Caki2 (cell line): ENCODE measurements around the gene GALR2. TPM values are rescaled to one million over a fixed set of nuclear protein-coding genes. Genes with fewer than 3 reads are reported as not detected.
"Not testable (repeated sequence)": the region's sequence is repeated elsewhere in the genome, so short reads cannot be mapped to it uniquely, and the experiment has no call there.

ENCODE experiments used
- DNase-seq: peaks from one replicate; pipeline ENCODE4 v3.0.0-alpha.2; 2015; ENCODE audit warnings: low read depth
- in situ Hi-C: cut with HindIII; loops from 2 replicates; pipeline ENCODE4 v1.10.0; 2016; ENCODE audit warnings: low sequenced_read_pairs, low pct_unique_long_range_greater_than_20kb, mixed read lengths
- total RNA-seq: library from RNA; depleted of rRNA; stranded (reverse); fragments of >200 nt; shearing (Covaris generic); gene quantifications from 2 replicates; pipeline ENCODE4 v1.2.3, GENCODE V29; 2014; ENCODE audit warnings: low replicate concordance

Gene GALR2
- total RNA-seq, 1 experiment from 2014 or later: not detected

GRCh38 chr17:76076765-76077583, 2.4 kb downstream of the GALR2 start:
- no peak for DNase-seq
- in situ Hi-C loops: no loop called here

DNA sequence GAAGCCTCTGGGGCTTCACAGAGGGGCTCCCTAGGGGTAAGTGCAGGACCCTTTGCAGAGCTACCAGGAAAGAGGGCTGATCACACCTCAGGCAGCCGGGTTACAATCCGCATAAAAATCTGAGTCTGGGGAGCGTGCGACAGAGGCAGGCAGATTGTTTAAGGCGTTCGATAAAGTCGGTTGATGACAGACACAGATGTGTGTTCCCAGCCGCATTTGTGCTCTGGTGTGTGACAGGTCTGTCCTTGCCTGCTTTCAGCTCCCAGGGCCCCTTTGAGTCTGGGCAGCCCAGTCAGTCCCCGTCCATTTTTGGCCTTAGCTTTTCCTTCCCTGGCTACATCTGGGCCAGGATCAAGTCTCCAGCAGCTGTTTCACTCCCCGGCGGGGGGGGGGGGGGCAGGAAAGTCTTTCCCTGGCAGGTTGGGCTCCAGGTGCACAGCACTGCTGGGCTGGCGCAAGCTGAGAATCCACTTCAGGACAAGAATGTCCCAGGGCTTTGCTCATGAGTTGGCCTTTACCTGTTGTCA, 3.1 kb downstream of the GALR2 start:
- no peak for DNase-seq
- in situ Hi-C loops: no loop called here

DNA sequence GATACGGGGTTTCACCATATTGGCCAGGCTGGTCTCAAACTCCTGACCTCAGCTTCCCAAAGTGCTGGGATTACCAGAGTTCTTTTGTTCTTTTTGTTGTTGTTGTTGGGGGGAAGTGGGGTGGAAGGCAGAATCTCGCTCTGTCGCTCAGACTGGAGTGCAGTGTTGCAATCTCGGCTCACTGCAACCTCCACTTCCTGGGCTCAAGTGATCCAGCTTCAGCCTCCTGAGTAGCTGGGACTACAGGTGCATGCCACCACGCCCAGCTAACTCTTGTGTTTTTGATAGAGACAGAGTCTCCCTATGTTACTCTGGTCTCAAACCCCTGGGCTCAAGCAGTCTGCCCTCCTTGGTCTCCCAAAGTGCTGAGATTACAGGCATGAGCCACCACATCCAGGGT, 3.8 kb downstream of the GALR2 start:
- in situ Hi-C loops: not testable (repeated sequence)

GRCh38 chr17:76078860-76079534, 4.4 kb downstream of the GALR2 start, which contains the start of gene ZACN:
ZACN (plus strand) TSS chr17:76079182; CDS start chr17:76079265, 83 bp downstream.
- in situ Hi-C loops: no loop called here

More for the DNA sequence above, 3.8 kb downstream of the GALR2 start:
- not testable (repeated sequence) for DNase-seq

GRCh38 chr17:76079535-76079955, 5.0 kb downstream of the GALR2 start:
- in situ Hi-C loops: no loop called here
- no peak for DNase-seq

More at GRCh38 chr17:76078860-76079534, 4.4 kb downstream of the GALR2 start, which contains the start of gene ZACN:
- no peak for DNase-seq

DNA sequence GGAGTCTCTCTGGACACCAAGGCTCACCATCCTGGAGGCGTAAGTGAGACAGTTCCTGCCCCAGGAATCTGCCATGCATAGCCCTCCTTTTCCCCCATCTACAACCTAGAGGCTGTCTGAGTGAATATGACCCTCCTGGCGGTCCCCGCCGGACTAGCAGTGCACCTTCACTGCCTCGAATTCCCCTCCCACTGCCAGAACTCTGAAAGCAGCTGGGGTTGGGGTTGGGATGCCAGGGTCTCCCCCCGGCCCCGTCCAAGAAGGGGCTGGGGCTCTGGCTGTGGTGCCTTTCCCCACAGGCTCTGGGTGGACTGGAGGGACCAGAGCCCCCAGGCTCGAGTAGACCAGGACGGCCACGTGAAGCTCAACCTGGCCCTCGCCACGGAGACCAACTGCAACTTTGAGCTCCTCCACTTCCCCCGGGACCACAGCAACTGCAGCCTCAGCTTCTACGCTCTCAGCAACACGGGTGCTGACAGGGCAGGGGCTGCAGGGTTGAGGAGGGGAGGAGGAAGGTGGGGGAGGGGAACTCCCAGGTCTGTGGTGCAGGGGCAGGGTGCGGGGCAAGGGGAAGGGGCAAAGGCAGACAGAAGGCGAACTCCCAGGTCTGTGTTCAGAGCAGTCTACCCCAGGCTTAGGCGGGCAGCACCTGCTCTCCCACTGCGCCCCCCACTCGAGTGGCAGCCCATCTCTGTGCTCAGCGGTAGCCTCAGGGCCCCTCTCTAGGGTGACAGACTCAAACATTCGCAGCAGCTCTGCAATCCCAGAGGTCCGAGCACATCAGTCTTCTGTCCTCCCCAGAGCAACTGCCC, 5.6 kb downstream of the GALR2 start:
- no peak for DNase-seq
- in situ Hi-C loops: no loop called here

- no peak for DNase-seq
- in situ Hi-C loops: no loop called here
Measured at GRCh38 chr17:76080768-76081287, 6.2 kb downstream of the GALR2 start.

DNA sequence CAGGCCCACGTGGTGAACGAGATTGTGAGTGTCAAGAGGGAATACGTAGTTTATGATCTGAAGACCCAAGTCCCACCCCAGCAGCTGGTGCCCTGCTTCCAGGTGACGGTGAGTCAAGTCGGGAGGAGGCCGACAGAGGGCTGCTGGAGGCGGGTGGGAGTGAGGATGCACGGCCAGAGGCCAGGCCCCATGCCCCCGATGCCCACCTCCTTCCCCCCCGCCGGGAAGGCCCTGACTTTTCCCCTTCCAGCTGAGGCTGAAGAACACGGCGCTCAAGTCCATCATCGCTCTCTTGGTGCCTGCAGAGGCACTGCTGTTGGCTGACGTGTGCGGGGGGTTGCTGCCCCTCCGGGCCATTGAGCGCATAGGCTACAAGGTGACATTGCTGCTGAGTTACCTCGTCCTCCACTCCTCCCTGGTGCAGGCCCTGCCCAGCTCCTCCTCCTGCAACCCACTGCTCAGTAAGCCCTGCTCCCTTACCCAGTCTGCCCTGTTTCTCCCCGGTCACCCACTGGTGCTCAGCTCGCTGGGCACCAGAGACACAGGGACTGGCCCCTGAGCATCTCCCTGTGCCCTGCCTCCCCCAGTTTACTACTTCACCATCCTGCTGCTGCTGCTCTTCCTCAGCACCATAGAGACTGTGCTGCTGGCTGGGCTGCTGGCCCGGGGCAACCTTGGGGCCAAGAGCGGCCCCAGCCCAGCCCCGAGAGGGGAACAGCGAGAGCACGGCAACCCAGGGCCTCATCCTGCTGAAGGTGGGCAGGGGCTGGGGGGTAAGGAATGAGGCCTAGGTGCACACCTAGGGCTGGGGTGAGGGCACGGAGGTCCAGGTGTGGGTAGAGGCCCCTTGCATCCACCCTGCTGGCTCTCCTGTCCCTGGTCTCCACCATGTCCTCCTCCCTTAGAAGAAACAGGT, 7.0 kb downstream of the GALR2 start:
- no peak for DNase-seq
- in situ Hi-C loops: no loop called here

DNA sequence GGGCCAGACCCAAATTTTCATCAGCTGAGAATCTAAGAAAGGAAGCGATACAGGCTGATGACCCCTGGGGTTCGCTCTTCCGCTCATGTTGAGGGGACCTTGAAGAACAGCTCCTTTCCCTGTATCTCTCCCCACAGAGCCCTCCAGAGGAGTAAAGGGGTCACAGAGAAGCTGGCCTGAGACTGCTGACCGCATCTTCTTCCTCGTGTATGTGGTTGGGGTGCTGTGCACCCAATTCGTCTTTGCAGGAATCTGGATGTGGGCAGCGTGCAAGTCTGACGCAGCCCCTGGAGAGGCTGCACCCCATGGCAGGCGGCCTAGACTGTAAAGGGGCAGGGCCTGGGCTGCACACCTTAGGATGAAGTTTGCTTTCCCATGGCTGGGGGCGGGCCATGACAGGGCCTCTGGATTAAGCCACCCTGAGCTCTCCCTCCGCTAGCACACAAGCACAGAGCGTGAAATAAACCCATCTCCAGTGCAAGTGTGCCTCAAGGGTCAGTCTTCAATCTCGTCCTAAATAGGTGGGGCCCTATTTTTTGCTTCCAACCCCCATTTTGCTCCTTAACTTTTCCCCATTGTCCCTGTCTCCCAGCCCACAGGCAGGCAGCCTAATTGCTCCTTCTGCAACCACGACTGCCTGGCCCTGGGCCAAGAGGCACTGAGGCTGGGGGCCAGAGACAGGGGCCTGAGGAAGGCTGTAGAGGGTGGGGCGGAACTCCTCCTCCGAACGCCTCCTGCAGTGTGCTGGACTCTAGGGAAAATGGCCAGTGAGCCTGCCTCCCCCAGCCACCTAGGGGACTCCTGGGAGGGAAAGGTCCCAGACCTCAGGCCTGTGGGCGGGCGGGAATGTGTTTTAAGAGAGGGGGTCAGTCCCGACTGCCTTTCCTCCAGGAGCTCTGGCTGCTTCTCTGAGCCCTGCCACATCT, 8.0 kb downstream of the GALR2 start:
- in situ Hi-C loops: no loop called here
- DNase-seq: no peak

GRCh38 chr17:76083536-76084182, 9.1 kb downstream of the GALR2 start:
- in situ Hi-C loops: no loop called here

DNA sequence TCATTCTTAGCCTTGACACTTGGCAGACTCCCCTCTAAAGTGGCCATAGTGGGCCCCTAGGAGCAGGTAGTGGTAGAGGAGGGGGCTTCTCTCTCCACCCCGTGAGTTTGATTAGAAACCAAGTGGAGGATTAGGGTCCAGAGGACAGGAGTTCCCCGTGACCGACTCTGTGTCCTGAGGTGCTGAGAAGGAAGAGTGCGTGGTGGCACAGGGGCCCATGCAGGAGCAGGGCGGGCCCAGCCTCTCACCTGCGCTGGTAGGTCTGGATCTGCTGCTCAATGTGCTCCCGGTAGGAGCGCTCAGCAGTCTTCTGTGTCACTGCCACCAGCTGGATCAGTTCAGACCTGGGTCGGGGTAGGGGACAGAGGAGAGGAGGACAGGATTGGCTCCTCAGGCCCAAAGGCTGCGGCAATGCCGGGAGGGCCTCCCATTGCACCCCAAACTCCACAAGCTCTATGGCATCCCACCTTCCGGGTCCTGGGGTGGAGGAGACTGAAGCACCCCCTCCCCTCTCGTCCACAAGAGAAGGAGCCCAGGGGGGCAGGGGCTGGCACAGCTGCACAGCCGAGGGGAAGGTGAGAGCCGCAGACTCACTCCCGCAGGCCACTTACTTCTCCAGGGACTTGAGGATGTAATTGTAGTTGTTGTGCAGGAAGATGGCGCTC, 10.6 kb downstream of the GALR2 start:
- in situ Hi-C loops: no loop called here
- DNase-seq: no peak

More at GRCh38 chr17:76083536-76084182, 9.1 kb downstream of the GALR2 start:
- DNase-seq: no peak

GRCh38 chr17:76085731-76086366, 11.3 kb downstream of the GALR2 start:
- DNase-seq: no peak
- in situ Hi-C loops: no loop called here

DNA sequence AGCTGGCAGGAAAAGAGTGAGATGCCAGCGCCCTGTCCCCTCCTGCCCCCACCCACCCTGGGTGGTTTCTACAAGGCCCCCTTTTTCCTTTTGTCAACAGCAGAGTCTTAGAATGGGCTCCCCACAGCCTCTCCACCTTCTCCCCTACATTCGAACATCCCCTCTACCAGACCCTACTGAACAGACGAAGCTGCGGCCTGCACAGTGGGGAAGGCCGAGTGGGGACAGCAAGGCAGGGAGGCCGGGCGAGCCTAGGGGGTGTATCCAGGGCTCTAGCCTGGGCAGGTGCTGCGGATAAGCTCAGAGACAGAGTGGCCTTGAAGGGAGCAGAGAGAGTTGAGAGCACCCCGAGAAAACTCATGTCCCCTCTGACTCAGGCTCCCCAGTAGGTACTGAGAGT, 11.8 kb downstream of the GALR2 start:
- no peak for DNase-seq
- in situ Hi-C loops: no loop called here

GRCh38 chr17:76087531-76087930, 12.9 kb downstream of the GALR2 start:
- no peak for DNase-seq

More at GRCh38 chr17:76087531-76087930, 12.9 kb downstream of the GALR2 start:
- in situ Hi-C loops: no loop called here
